Measurements from ENCODE around the gene RCN1.
"Not testable (repeated sequence)": the region's sequence is repeated elsewhere in the genome, so short reads cannot be mapped to it uniquely, and the experiment has no call there.

The RCN1 gene

GRCh38 chr11:32113920-32114203 is 23.0 kb downstream of the RCN1 start:
- DNase-seq, result no peak

- DNase-seq, result no peak
These were observed 24.6 kb downstream of the RCN1 start for GRCh38 chr11:32115446-32115845.

- no peak for DNase-seq
These were observed 25.8 kb downstream of the RCN1 start for GRCh38 chr11:32116668-32117067.

GRCh38 chr11:32118025-32118974 is 27.4 kb downstream of the RCN1 start:
- DNase-seq, result no peak

GRCh38 chr11:32119139-32119538 is 28.3 kb downstream of the RCN1 start:
- DNase-seq, result not testable (repeated sequence)

- peak in 1 of 5 experiments; percentile 9 for DNase-seq
These were observed 30.1 kb downstream of the RCN1 start for GRCh38 chr11:32121012-32121411.

GRCh38 chr11:32122200-32122599 is 31.3 kb downstream of the RCN1 start:
- DNase-seq, result no peak

- DNase-seq, result no peak
These were observed 40.4 kb downstream of the RCN1 start for GRCh38 chr11:32131321-32131720.

GRCh38 chr11:32136657-32137056 is 45.8 kb downstream of the RCN1 start:
- no peak for DNase-seq

- DNase-seq, result no peak
These were observed 46.4 kb downstream of the RCN1 start for GRCh38 chr11:32137263-32137662.

GRCh38 chr11:32137869-32138268 is 47.0 kb downstream of the RCN1 start:
- no peak for DNase-seq

- DNase-seq, result no peak
These were observed 48.0 kb downstream of the RCN1 start for GRCh38 chr11:32138902-32139301.

- DNase-seq, result no peak
These were observed 49.1 kb downstream of the RCN1 start for GRCh38 chr11:32139896-32140520.

- no peak for DNase-seq
These were observed 51.1 kb downstream of the RCN1 start for GRCh38 chr11:32141745-32142546.

- DNase-seq, result no peak
These were observed 52.5 kb downstream of the RCN1 start for GRCh38 chr11:32143378-32143777.

- no peak for DNase-seq
These were observed 54.4 kb downstream of the RCN1 start for GRCh38 chr11:32145282-32145681.

GRCh38 chr11:32148895-32149294 is 58.0 kb downstream of the RCN1 start:
- DNase-seq, result no peak

GRCh38 chr11:32149748-32150147 is 58.9 kb downstream of the RCN1 start:
- DNase-seq, result no peak

- DNase-seq, result no peak
These were observed 60.2 kb downstream of the RCN1 start for GRCh38 chr11:32151027-32151426.

GRCh38 chr11:32152216-32152615 is 61.3 kb downstream of the RCN1 start:
- no peak for DNase-seq

- no peak for DNase-seq
These were observed 61.9 kb downstream of the RCN1 start for GRCh38 chr11:32152821-32153220.

- no peak for DNase-seq
These were observed 62.9 kb downstream of the RCN1 start for GRCh38 chr11:32153747-32154146.

- DNase-seq, result no peak
These were observed 63.4 kb downstream of the RCN1 start for GRCh38 chr11:32154275-32154674.
